ENCODE measurements around the gene PTGFRN. TPM values are rescaled to one million over a fixed set of nuclear protein-coding genes. Genes with fewer than 3 reads are reported as not detected.

The PTGFRN gene
- total and polyA plus RNA-seq, 7 donors = 6.6 to 179 (median 77.3) TPM

DNA sequence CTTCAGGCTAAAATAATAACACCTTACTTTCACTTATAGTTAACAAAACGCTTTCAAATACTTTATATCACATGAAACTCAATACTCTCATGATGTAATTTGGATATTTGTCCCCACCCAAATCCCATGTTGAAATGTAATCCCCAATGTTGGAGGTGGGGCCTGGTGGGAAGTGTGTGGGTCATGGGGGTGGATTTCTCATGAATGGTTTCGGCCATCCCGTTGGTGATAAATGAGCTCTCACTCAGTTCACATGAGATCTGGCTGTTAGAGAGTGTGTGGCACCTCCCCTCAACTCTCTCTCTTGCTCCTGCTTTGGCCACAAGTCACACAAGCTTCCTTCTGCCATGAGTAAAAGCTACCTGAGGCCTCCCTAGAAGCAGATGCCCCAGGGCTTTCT lies 22.5 kb upstream of the PTGFRN start:
- DNase-seq = no peak
- TF ChIP-seq POLR2AphosphoS5 (IDR thresholded peaks at IDR 0.05) (no peak), EP300 (IDR thresholded peaks at IDR 0.05) (no peak), CTCF (IDR thresholded peaks at IDR 0.05) (no peak), POLR2A (IDR thresholded peaks at IDR 0.05) (no peak)
- Histone ChIP-seq H3K9me3 (no peaks in the 10 kb centered on the region), H3K27ac (no peak overlapping the region), H3K27me3 (no peaks in the 10 kb centered on the region), H3K4me1 (peaks cover 0 to 6% (median 0%) of the 10 kb centered on the region in 4 donors), H3K36me3 (no peaks in the 10 kb centered on the region), H3K4me3 (no peak overlapping the region)
- intact Hi-C loops (cut with DNase I) = no loop called here
- WGBS, 2 donors = 95 to 96% methylated on average over 3 of the region's 3 CpGs

DNA sequence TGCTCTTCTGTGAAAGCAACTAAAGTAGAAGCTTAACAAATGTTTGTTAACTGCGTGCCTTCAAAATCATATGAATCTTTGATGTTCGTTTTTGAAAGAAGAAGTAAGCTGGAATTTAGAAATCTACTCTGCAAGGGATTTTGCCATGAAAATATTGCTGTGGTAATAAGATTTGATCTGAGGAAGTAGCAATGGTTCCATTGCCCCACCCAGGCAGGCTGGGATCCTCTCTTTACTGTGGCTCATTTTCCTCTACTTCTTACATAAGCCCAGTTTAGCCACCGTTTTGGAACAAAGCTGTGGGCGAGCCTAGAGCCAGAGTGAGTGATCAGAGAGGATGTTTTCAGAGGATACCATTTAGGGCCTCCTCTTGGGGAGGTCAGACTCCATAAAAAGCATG lies 20.3 kb upstream of the PTGFRN start:
- no peak for DNase-seq
- Histone ChIP-seq H3K27ac (no peak overlapping the region), H3K9me3 (no peaks in the 10 kb centered on the region), H3K4me3 (no peak overlapping the region), H3K4me1 (peaks cover 0 to 6% (median 0%) of the 10 kb centered on the region in 4 donors), H3K27me3 (no peaks in the 10 kb centered on the region), H3K36me3 (no peaks in the 10 kb centered on the region)
- intact Hi-C loops (cut with DNase I) = no loop called here
- TF ChIP-seq POLR2A (IDR thresholded peaks at IDR 0.05) (no peak), CTCF (IDR thresholded peaks at IDR 0.05) (no peak), POLR2AphosphoS5 (IDR thresholded peaks at IDR 0.05) (no peak), EP300 (IDR thresholded peaks at IDR 0.05) (no peak)
- WGBS, 2 donors = 68 to 70% methylated on average over 4 of the region's 4 CpGs

- 38 to 66% methylated on average over 5 of the region's 5 CpGs for WGBS, 2 donors
- intact Hi-C loops (cut with DNase I) = no loop called here
- DNase-seq = no peak
- H3K4me1 ChIP-seq = peaks cover 0 to 6% (median 0%) of the 10 kb centered on the region in 4 donors
- no peak for TF ChIP-seq EP300 (IDR thresholded peaks at IDR 0.05)
- no peak for TF ChIP-seq POLR2AphosphoS5 (IDR thresholded peaks at IDR 0.05)
- TF ChIP-seq POLR2A (IDR thresholded peaks at IDR 0.05) = no peak
- TF ChIP-seq CTCF (IDR thresholded peaks at IDR 0.05) = no peak
- H3K27me3 ChIP-seq = no peaks in the 10 kb centered on the region
- H3K36me3 ChIP-seq = no peaks in the 10 kb centered on the region
- no peaks in the 10 kb centered on the region for H3K9me3 ChIP-seq
- no peak overlapping the region for H3K27ac ChIP-seq
- no peak overlapping the region for H3K4me3 ChIP-seq
Measured at GRCh38 chr1:116891396-116892079, 18.2 kb upstream of the PTGFRN start.

- H3K27me3 ChIP-seq = no peaks in the 10 kb centered on the region
- H3K9me3 ChIP-seq = no peaks in the 10 kb centered on the region
- H3K4me3 ChIP-seq = no peak overlapping the region
- no peak for DNase-seq
- intact Hi-C loops (cut with DNase I) = no loop called here
- no peak overlapping the region for H3K27ac ChIP-seq
- 66 to 80% methylated on average over 1 of the region's 1 CpG for WGBS, 2 donors
- no peaks in the 10 kb centered on the region for H3K36me3 ChIP-seq
- TF ChIP-seq EP300 (IDR thresholded peaks at IDR 0.05) (no peak), POLR2A (IDR thresholded peaks at IDR 0.05) (no peak), CTCF (IDR thresholded peaks at IDR 0.05) (no peak), POLR2AphosphoS5 (IDR thresholded peaks at IDR 0.05) (no peak)
- H3K4me1 ChIP-seq = peaks cover 0 to 6% (median 0%) of the 10 kb centered on the region in 4 donors
Measured at GRCh38 chr1:116895073-116895472, 14.6 kb upstream of the PTGFRN start.

- no peak overlapping the region for H3K4me3 ChIP-seq
- intact Hi-C loops (cut with DNase I) = no loop called here
- H3K36me3 ChIP-seq = no peaks in the 10 kb centered on the region
- no peaks in the 10 kb centered on the region for H3K4me1 ChIP-seq
- no peaks in the 10 kb centered on the region for H3K9me3 ChIP-seq
- no peaks in the 10 kb centered on the region for H3K27me3 ChIP-seq
- TF ChIP-seq POLR2AphosphoS5 (IDR thresholded peaks at IDR 0.05) (no peak), POLR2A (IDR thresholded peaks at IDR 0.05) (no peak), EP300 (IDR thresholded peaks at IDR 0.05) (no peak)
- no peak overlapping the region for H3K27ac ChIP-seq
- no peak for DNase-seq
Measured at GRCh38 chr1:116899529-116899928, 10.2 kb upstream of the PTGFRN start.

All from sigmoid colon (tissue), 7 donors.